Right lobe of liver (tissue), 6 donors: ENCODE measurements around the gene PC. TPM values are rescaled to one million over a fixed set of nuclear protein-coding genes. Genes with fewer than 3 reads are reported as not detected.

Experiments
- ATAC-seq, 4 donors: fragments of 200-7000 bp; cut with Tn5 transposase; one replicate each; pipeline ENCODE4 v1.9.1; 2020; ENCODE audit warnings: mild to moderate bottlenecking in 4 of 4, moderate library complexity in 4 of 4
- DNase-seq, 3 donors: peaks; one replicate each; pipeline ENCODE4 v3.0.0-alpha.2; 2020
- H3K27ac ChIP-seq, 3 donors: fragments of 200-600 bp; one replicate each; pipeline ENCODE4 v1.8.0; 2022
- H3K27me3 ChIP-seq, 2 donors: fragments of 200-600 bp; one replicate each; pipeline ENCODE4 v1.8.0; 2022
- H3K36me3 ChIP-seq, 4 donors: fragments of 200-600 bp; sonication (generic) in 1 of 4; one replicate each; pipeline versions ENCODE4 v1.5.1 to v1.8.0; 2017 to 2022; ENCODE audit warnings: control low read depth in 1 of 4
- H3K4me1 ChIP-seq, 4 donors: fragments of 200-600 bp; sonication (generic) in 1 of 4; one replicate each; pipeline versions ENCODE4 v1.5.1 to v1.8.0; 2017 to 2022; ENCODE audit warnings: control low read depth in 1 of 4
- H3K4me3 ChIP-seq, 3 donors: fragments of 200-600 bp; one replicate each; pipeline ENCODE4 v1.8.0; 2022
- H3K9me3 ChIP-seq, 4 donors: fragments of 200-600 bp; sonication (generic) in 1 of 4; one replicate each; pipeline versions ENCODE4 v1.5.1 to v1.8.0; 2017 to 2022; ENCODE audit warnings: control low read depth in 1 of 4
- POLR2A ChIP-seq: fragments of 450-650 bp; IDR thresholded peaks from one replicate; pipeline ENCODE4 v1.6.1; 2017; ENCODE audit warnings: antibody characterized with exemption, mild to moderate bottlenecking
- WGBS: methylation state at CpG from one replicate; pipeline ENCODE4 v1.1.6; 2018; ENCODE audit warnings: low coverage, low lambda C conversion rate; ENCODE audit not compliant: insufficient coverage; ENCODE audit errors: missing lambda C conversion rate; 5-methylcytosine and 5-hydroxymethylcytosine counted together
- intact Hi-C, 2 donors: fragments of 100-400 bp; cut with DNase I; formaldehyde crosslinking; loops; one replicate each; pipeline versions ENCODE4 v1.11.2 to v1.14.1; 2022
- total RNA-seq, 6 experiments: library from RNA; depleted of rRNA in 2 of 6; stranded (reverse); fragments of >200 nt in 2 of 6; fragmentation: NEBNext Ultra II Directional in 3 of 6; extraction: Animal tissue kit (Norgen Biotek cat#: 25700) in 3 of 6; gene quantifications; one replicate each; pipeline versions ENCODE4 v1.1.0 to v1.2.4, GENCODE V29; 2016 to 2023
- TF ChIP-seq, protein P1 (sequence below), 4 donors: fragments of 200-600 bp in 3 of 4; fragments of 450-650 bp in 1 of 4; IDR thresholded peaks; one replicate each; pipeline versions ENCODE4 v1.5.1 to v1.8.0; 2016 to 2022; ENCODE audit warnings: antibody characterized with exemption in 4 of 4, mild to moderate bottlenecking in 2 of 4
- donor health status: DM: no; HTN: yes; CAD: no.
- donor health status: DM: no; HTN: no; CAD: no.
- donor health status: DM: no; HTN: no; CAD: no.
- donor health status: DM: no; HTN: yes; CAD: no.
- donor health status: DM: no; HTN: yes; CAD: no.

The PC gene
- total RNA-seq, 6 experiments from 2014 or later = 265 to 457 (median 317) TPM

- DNase-seq (no peak), ATAC-seq (no peak)
- no peak overlapping the region for H3K4me3 ChIP-seq
- 71% methylated on average over 2 of the region's 3 CpGs for WGBS
- no peaks in the 10 kb centered on the region for H3K36me3 ChIP-seq
- intact Hi-C loops = no loop called here
- H3K9me3 ChIP-seq = no peaks in the 10 kb centered on the region
- no peak overlapping the region for H3K27ac ChIP-seq
- TF ChIP-seq, protein P1, sequence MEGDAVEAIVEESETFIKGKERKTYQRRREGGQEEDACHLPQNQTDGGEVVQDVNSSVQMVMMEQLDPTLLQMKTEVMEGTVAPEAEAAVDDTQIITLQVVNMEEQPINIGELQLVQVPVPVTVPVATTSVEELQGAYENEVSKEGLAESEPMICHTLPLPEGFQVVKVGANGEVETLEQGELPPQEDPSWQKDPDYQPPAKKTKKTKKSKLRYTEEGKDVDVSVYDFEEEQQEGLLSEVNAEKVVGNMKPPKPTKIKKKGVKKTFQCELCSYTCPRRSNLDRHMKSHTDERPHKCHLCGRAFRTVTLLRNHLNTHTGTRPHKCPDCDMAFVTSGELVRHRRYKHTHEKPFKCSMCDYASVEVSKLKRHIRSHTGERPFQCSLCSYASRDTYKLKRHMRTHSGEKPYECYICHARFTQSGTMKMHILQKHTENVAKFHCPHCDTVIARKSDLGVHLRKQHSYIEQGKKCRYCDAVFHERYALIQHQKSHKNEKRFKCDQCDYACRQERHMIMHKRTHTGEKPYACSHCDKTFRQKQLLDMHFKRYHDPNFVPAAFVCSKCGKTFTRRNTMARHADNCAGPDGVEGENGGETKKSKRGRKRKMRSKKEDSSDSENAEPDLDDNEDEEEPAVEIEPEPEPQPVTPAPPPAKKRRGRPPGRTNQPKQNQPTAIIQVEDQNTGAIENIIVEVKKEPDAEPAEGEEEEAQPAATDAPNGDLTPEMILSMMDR (IDR thresholded peaks at IDR 0.05) = no peak
- no peak for TF ChIP-seq POLR2A
- no peaks in the 10 kb centered on the region for H3K27me3 ChIP-seq
- H3K4me1 ChIP-seq = no peaks in the 10 kb centered on the region
Measured at GRCh38 chr11:66918741-66919140, 39.4 kb downstream of the PC start.

GRCh38 chr11:66915866-66916265, 42.3 kb downstream of the PC start:
- no peak for DNase-seq
- no peaks in the 10 kb centered on the region for H3K27me3 ChIP-seq
- intact Hi-C loops = no loop called here
- H3K4me1 ChIP-seq = no peaks in the 10 kb centered on the region
- no peaks in the 10 kb centered on the region for H3K36me3 ChIP-seq
- TF ChIP-seq, protein P1 (IDR thresholded peaks at IDR 0.05) = no peak
- no peak for TF ChIP-seq POLR2A
- ATAC-seq = no peak
- no peak overlapping the region for H3K4me3 ChIP-seq
- 96% methylated on average over 3 of the region's 7 CpGs for WGBS
- H3K27ac ChIP-seq = no peak overlapping the region
- H3K9me3 ChIP-seq = no peaks in the 10 kb centered on the region

GRCh38 chr11:66915046-66915832, 42.9 kb downstream of the PC start:
- H3K9me3 ChIP-seq = no peaks in the 10 kb centered on the region
- ATAC-seq (peak in 2 of 4 donors; percentile 19 to 22), DNase-seq (no peak)
- intact Hi-C loops = no loop called here
- no peaks in the 10 kb centered on the region for H3K36me3 ChIP-seq
- WGBS = 86% methylated on average over 6 of the region's 14 CpGs
- no peaks in the 10 kb centered on the region for H3K27me3 ChIP-seq
- H3K4me3 ChIP-seq = no peak overlapping the region
- no peaks in the 10 kb centered on the region for H3K4me1 ChIP-seq
- TF ChIP-seq, protein P1 (IDR thresholded peaks at IDR 0.05) = no peak
- TF ChIP-seq POLR2A = no peak
- H3K27ac ChIP-seq = no peak overlapping the region

GRCh38 chr11:66914505-66914904, 43.7 kb downstream of the PC start:
- DNase-seq (no peak), ATAC-seq (no peak)
- Histone ChIP-seq H3K27ac (no peak overlapping the region), H3K4me3 (no peak overlapping the region), H3K9me3 (no peaks in the 10 kb centered on the region), H3K36me3 (no peaks in the 10 kb centered on the region), H3K4me1 (peaks cover 0 to 1% (median 0%) of the 10 kb centered on the region in 4 donors), H3K27me3 (no peaks in the 10 kb centered on the region)
- WGBS = 89% methylated on average over 3 of the region's 5 CpGs
- no peak for TF ChIP-seq POLR2A
- TF ChIP-seq, protein P1 (IDR thresholded peaks at IDR 0.05) = no peak
- intact Hi-C loops = no loop called here
